Sigmoid colon (tissue), 7 donors: ENCODE data around the gene EFCAB12. TPM values are rescaled to one million over a fixed set of nuclear protein-coding genes. Genes with fewer than 3 reads are reported as not detected.
"Not testable (repeated sequence)": the region's sequence is repeated elsewhere in the genome, so short reads cannot be mapped to it uniquely, and the experiment has no call there.

Experiments used
- DNase-seq: peaks from one replicate; pipeline ENCODE4 v3.0.0-alpha.2; 2019
- H3K27ac ChIP-seq, 4 donors: fragments of 200-600 bp; sonication (generic); one replicate each; pipeline ENCODE4 v1.5.1; 2016 to 2019; ENCODE audit warnings: mild to moderate bottlenecking in 1 of 4
- H3K27me3 ChIP-seq, 3 donors: fragments of 200-600 bp; sonication (generic); one replicate each; pipeline ENCODE4 v1.5.1; 2019; ENCODE audit warnings: mild to moderate bottlenecking in 1 of 3
- H3K36me3 ChIP-seq, 4 donors: fragments of 200-600 bp; sonication (generic); one replicate each; pipeline ENCODE4 v1.5.1; 2016 to 2019
- H3K4me1 ChIP-seq, 4 donors: fragments of 200-600 bp; sonication (generic); one replicate each; pipeline ENCODE4 v1.5.1; 2017 to 2019
- H3K4me3 ChIP-seq, 4 donors: fragments of 200-600 bp; sonication (generic); one replicate each; pipeline ENCODE4 v1.5.1; 2017 to 2019; ENCODE audit warnings: mild to moderate bottlenecking in 2 of 4, moderate library complexity in 1 of 4
- H3K9me3 ChIP-seq, 4 donors: fragments of 200-600 bp in 3 of 4; sonication (generic) in 3 of 4; one replicate each; pipeline versions ENCODE4 v1.5.1 to v1.6.1; 2013 to 2019
- EP300 ChIP-seq, 4 donors: sonication (generic); formaldehyde crosslinking; IDR thresholded peaks; one replicate each; pipeline ENCODE4 v1.6.1; 2017; ENCODE audit warnings: antibody characterized with exemption in 4 of 4
- POLR2A ChIP-seq, 2 donors: fragments of 450-650 bp; IDR thresholded peaks; one replicate each; pipeline ENCODE4 v1.6.1; 2016; ENCODE audit warnings: antibody characterized with exemption in 2 of 2, mild to moderate bottlenecking in 2 of 2, moderate library complexity in 2 of 2
- POLR2AphosphoS5 ChIP-seq, 4 donors: sonication (generic); formaldehyde crosslinking; IDR thresholded peaks; one replicate each; pipeline ENCODE4 v1.6.1; 2017; ENCODE audit warnings: antibody characterized with exemption in 4 of 4
- WGBS, 2 donors: extraction: QIAGEN DNeasy Blood & Tissue Kit; methylation state at CpG; one replicate each; pipeline ENCODE4 v1.1.7; 2013; 5-methylcytosine and 5-hydroxymethylcytosine counted together
- intact Hi-C: fragments of 100-400 bp; cut with DNase I; formaldehyde crosslinking; loops from one replicate; pipeline ENCODE4 v1.15.1; 2023
- polyA plus RNA-seq, 3 donors: library from polyadenylated mRNA; stranded (reverse); fragments of 200-250 nt; gene quantifications; one replicate each; pipeline ENCODE4 v1.2.3, GENCODE V29; 2013
- total RNA-seq, 4 donors: library from RNA; depleted of rRNA; stranded (reverse); fragments of >200 nt; gene quantifications; one replicate each; pipeline ENCODE4 v1.1.0, GENCODE V29; 2016
- TF ChIP-seq, protein P1 (sequence below), 4 experiments: fragments of 450-650 bp in 3 of 4; fragments of 200-600 bp in 1 of 4; IDR thresholded peaks; one replicate each; pipeline ENCODE4 v1.5.1; 2016 to 2019; ENCODE audit warnings: antibody characterized with exemption in 4 of 4, mild to moderate bottlenecking in 3 of 4, moderate library complexity in 2 of 4
- donor health status: healthy with polysubstance abuse.
- donor health status: Bipolar disorder and iron deficiency.
- donor health status: healthy.

The EFCAB12 gene
- total and polyA plus RNA-seq, 7 donors = 0.36 to 0.46 (median 0.38) TPM; not detected in 4

GRCh38 chr3:129384594-129385323, 43.7 kb downstream of the EFCAB12 start:
- H3K27me3 ChIP-seq = no peaks in the 10 kb centered on the region
- no peak for DNase-seq
- 84 to 86% methylated on average over 18 of the region's 18 CpGs for WGBS, 2 donors
- H3K4me1 ChIP-seq = peaks cover 0 to 12% (median 5%) of the 10 kb centered on the region in 4 donors
- no peaks in the 10 kb centered on the region for H3K9me3 ChIP-seq
- H3K4me3 ChIP-seq = no peak overlapping the region
- TF ChIP-seq, protein P1, sequence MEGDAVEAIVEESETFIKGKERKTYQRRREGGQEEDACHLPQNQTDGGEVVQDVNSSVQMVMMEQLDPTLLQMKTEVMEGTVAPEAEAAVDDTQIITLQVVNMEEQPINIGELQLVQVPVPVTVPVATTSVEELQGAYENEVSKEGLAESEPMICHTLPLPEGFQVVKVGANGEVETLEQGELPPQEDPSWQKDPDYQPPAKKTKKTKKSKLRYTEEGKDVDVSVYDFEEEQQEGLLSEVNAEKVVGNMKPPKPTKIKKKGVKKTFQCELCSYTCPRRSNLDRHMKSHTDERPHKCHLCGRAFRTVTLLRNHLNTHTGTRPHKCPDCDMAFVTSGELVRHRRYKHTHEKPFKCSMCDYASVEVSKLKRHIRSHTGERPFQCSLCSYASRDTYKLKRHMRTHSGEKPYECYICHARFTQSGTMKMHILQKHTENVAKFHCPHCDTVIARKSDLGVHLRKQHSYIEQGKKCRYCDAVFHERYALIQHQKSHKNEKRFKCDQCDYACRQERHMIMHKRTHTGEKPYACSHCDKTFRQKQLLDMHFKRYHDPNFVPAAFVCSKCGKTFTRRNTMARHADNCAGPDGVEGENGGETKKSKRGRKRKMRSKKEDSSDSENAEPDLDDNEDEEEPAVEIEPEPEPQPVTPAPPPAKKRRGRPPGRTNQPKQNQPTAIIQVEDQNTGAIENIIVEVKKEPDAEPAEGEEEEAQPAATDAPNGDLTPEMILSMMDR (IDR thresholded peaks at IDR 0.05) = no peak
- TF ChIP-seq EP300 (IDR thresholded peaks at IDR 0.05) (no peak), POLR2A (IDR thresholded peaks at IDR 0.05) (no peak)
- intact Hi-C loops = no loop called here
- H3K27ac ChIP-seq = no peak overlapping the region
- peaks cover 0 to 25% (median 4%) of the 10 kb centered on the region in 4 donors for H3K36me3 ChIP-seq

GRCh38 chr3:129384103-129384502, 44.3 kb downstream of the EFCAB12 start:
- H3K36me3 ChIP-seq = peaks cover 0 to 18% (median 3%) of the 10 kb centered on the region in 4 donors
- WGBS, 2 donors = 87 to 93% methylated on average over 5 of the region's 5 CpGs
- intact Hi-C loops, H3K9me3 ChIP-seq, H3K4me1 ChIP-seq, H3K4me3 ChIP-seq, H3K27me3 ChIP-seq, H3K27ac ChIP-seq, DNase-seq: not testable (repeated sequence)

GRCh38 chr3:129383292-129383860, 45.1 kb downstream of the EFCAB12 start:
- DNase-seq = no peak
- intact Hi-C loops = no loop called here
- no peak overlapping the region for H3K4me3 ChIP-seq

DNA sequence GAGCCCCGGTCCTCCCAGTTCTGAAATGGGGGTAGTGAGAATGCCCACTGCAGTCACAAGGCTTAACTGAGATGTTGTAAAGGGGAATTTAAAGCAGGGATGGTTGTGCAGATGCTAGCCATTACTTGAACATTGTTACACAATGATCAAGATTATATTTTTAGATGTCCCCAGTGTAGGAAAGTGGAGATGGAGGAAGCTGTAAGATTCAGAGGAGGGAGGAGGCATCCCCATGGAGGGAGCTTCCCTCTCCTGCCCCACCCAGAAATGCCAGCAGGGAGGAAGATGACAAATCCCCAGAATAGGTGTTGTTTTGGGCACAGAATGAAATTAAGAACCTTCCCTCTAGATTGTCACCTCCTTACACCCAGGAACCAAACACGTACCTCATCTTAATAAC, 46.1 kb downstream of the EFCAB12 start:
- no peak for DNase-seq
- TF ChIP-seq POLR2AphosphoS5 (IDR thresholded peaks at IDR 0.05) = no peak
- no peak for TF ChIP-seq POLR2A (IDR thresholded peaks at IDR 0.05)
- no peak for TF ChIP-seq EP300 (IDR thresholded peaks at IDR 0.05)
- TF ChIP-seq, protein P1 (IDR thresholded peaks at IDR 0.05) = no peak
- no peaks in the 10 kb centered on the region for H3K9me3 ChIP-seq
- no peaks in the 10 kb centered on the region for H3K4me1 ChIP-seq
- H3K27me3 ChIP-seq = no peaks in the 10 kb centered on the region
- intact Hi-C loops = no loop called here
- WGBS, 2 donors = 93% methylated on average over 2 of the region's 2 CpGs
- H3K4me3 ChIP-seq = no peak overlapping the region
- H3K36me3 ChIP-seq = peaks cover 0 to 10% (median 3%) of the 10 kb centered on the region in 4 donors
- H3K27ac ChIP-seq = no peak overlapping the region

More at GRCh38 chr3:129383292-129383860, 45.1 kb downstream of the EFCAB12 start:
- no peak for TF ChIP-seq POLR2AphosphoS5 (IDR thresholded peaks at IDR 0.05)
- TF ChIP-seq, protein P1 (IDR thresholded peaks at IDR 0.05) = peak; percentile 28 to 55 (median 40)
- peaks cover 0 to 15% (median 3%) of the 10 kb centered on the region in 4 donors for H3K36me3 ChIP-seq
- H3K4me1 ChIP-seq = peaks cover 0 to 3% (median 0%) of the 10 kb centered on the region in 4 donors
- WGBS, 2 donors = 64 to 70% methylated on average over 6 of the region's 6 CpGs
- H3K27ac ChIP-seq = no peak overlapping the region
- H3K9me3 ChIP-seq = no peaks in the 10 kb centered on the region
- H3K27me3 ChIP-seq = no peaks in the 10 kb centered on the region

GRCh38 chr3:129379582-129380358, 48.7 kb downstream of the EFCAB12 start:
- intact Hi-C loops = no loop called here
- H3K4me1 ChIP-seq = no peaks in the 10 kb centered on the region
- 94 to 97% methylated on average over 7 of the region's 7 CpGs for WGBS, 2 donors
- H3K27ac ChIP-seq = no peak overlapping the region
- DNase-seq = no peak
- TF ChIP-seq, protein P1 (IDR thresholded peaks at IDR 0.05) = no peak
- TF ChIP-seq EP300 (IDR thresholded peaks at IDR 0.05) (no peak), POLR2AphosphoS5 (IDR thresholded peaks at IDR 0.05) (no peak), POLR2A (IDR thresholded peaks at IDR 0.05) (no peak)
- H3K36me3 ChIP-seq = no peaks in the 10 kb centered on the region
- H3K9me3 ChIP-seq = no peaks in the 10 kb centered on the region
- no peaks in the 10 kb centered on the region for H3K27me3 ChIP-seq
- H3K4me3 ChIP-seq = no peak overlapping the region
